Measurements from ENCODE around the gene E2F1.
"Not testable (repeated sequence)": the region's sequence is repeated elsewhere in the genome, so short reads cannot be mapped to it uniquely, and the experiment has no call there.

The E2F1 gene

GRCh38 chr20:33710681-33711445 lies 24.7 kb upstream of the E2F1 start:
- no peak for DNase-seq

- DNase-seq, result no peak
Measured at GRCh38 chr20:33709905-33710541, 23.8 kb upstream of the E2F1 start.

- no peak for DNase-seq
Measured at GRCh38 chr20:33709398-33709797, 23.2 kb upstream of the E2F1 start.

- no peak for DNase-seq
Measured at GRCh38 chr20:33707668-33708067, 21.5 kb upstream of the E2F1 start.

DNA sequence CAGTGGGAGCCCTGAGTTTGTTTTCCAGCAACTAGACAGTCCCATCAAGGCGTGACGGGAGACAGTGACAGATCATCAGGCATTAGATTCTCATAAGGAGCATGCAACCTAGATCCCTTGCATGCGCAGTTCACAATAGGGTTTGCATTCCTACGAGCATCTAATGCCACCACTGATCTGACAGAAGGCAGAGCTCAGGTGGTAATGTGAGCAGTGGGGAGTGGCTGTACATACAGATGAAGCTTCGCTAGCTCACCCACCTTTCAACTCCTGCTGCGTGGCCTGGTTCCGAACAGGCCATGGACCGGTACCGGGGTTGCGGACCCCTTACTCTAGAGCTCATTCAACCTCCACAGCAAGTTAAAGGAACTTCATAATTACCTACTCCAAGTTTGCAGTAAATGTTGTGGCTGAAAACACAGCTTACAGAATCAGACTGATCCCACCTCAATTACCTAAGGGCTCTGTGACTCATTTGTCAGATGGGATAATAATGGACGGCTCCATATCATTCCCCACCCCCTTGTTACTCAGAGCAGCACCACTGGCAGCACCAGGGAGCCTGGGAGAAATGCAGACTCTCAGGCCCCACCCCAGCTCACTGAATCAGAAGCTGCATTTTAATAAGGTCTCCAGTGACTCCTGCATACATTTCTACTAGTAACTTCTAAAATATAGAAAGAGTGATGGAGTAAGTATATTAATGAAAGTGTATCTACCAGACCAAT lies 18.2 kb upstream of the E2F1 start:
- DNase-seq, result no peak

DNA sequence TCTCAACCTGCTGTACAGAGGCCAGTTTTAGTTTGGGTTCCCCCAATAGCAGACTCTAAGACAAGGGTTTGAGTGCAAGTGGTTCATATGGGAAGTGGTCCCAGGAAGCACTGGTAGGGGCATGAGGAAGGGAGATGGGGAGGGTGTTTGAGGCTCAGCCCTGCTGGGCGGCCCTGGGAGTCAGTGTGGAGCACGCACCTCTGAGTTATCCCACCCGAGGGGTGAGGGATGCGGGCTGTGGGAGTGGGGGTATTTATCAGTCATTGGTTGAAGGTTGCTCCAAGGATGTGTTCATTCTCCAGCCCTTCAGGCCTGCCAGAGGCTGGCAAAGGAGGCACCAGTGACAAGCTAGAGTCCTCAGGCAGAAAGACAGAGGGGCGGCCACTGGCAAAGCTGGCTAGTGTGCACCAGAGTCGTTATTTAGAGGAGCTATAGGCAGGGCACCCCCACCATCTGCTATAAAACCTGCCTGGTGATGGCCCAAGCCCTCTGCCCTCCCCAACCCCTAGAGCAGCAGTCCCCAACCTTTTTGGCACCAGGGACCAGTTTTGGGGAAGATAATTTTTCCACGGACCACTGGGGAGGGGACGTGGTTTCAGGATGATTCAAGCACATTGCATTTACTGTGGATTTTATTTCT lies 17.4 kb upstream of the E2F1 start:
- no peak for DNase-seq

DNA sequence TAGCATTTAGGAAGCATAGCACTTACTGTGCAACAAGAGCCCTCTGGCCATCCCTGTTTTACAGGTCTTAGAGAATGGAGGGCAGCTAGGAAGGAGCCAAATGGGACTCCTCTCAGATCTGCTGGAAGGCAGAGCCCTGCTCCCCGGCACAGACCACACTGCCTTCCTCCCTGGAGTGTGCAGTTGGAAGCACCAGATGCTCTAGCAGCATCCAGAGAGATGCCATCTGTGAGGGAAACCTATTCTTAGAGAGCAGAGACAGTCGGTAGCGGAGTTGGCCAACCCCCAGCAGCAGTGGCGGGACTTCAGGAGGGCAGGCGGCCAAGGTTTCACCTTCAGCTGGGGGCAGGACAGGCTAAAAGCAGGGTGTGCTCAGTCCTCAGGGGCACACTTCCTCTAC lies 16.7 kb upstream of the E2F1 start:
- DNase-seq, result no peak

GRCh38 chr20:33701629-33702450 lies 15.7 kb upstream of the E2F1 start:
- no peak for DNase-seq

GRCh38 chr20:33700696-33701441 lies 14.7 kb upstream of the E2F1 start:
- not testable (repeated sequence) for DNase-seq

GRCh38 chr20:33698966-33699365 lies 12.8 kb upstream of the E2F1 start:
- DNase-seq, result not testable (repeated sequence)

DNA sequence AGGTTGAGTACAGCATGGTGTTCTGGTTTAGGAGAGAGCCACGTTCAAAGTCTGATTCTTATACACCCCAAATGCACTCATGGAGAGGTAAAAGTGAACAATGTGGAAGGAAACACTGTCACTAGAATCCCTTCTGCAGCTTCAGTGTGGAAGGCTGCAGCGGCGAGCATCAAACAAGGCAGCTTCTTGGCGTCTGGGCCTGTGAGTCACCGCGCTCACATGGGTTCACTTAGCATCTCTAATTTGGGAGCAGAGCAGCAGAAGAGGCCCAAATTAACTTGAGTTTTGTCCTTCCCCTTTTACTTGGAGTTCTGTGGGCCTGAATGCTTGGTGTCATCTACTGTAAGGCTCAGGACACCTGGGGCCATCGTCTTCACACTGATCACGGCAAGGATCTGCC lies 10.9 kb upstream of the E2F1 start:
- no peak for DNase-seq

DNA sequence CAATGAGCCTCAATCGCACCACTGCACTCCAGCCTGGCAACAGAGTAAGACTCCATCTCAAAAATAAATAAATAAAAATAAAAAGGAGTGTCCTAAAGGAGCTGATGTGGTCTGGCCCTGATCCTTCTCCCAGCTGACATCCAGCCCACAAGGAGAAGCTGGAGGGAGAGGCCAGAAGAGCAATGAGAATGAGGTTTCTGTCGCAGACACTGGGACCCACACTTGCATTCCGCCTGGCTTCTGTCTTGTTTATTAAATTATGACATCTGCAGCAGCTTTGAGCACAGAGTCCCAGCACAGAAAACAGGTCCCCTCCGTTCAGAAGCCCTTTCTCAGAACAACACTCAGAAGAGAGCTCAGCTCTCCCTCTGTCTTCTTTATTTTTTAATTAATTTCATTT lies 10.3 kb upstream of the E2F1 start:
- no peak for DNase-seq

DNA sequence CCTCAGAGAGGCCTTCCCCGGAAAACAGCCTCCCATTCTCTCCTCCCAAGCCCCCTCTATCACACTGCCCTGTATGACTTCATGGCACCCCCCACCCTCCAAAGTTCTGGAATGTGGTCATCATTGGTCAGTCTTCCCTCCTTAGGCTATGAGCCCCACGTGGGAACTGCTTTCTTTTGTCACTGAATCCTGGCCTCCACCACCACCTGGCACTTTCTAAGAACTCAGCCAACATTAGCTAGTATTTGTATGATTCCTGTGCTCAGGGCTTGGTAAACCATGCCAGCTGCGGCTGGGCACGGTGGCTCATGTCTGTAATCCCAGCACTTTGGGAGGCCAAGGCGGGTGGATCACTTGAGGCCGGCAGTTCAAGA lies 8.4 kb upstream of the E2F1 start:
- no peak for DNase-seq

- no peak for DNase-seq
Measured at GRCh38 chr20:33693741-33694638, 7.8 kb upstream of the E2F1 start.

DNA sequence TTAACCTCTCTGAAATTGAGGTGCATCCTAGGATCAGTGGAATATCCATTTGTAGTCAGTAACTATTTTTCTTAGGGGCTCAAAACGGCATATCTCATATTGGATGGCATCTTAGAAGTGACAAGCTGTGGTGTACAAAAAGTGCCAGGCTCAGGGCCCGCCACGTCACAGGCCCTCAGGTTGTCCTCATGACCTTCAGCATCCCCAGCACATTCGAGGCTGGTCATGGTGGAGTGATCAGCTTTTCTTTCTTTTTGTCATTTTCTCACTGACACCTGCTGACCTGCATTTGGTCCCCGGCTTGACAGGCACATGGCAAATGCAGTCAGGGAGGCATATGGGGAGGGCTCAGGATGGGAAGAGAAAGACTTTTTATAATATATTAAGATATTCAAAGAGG lies 7.1 kb upstream of the E2F1 start:
- DNase-seq, result no peak

DNA sequence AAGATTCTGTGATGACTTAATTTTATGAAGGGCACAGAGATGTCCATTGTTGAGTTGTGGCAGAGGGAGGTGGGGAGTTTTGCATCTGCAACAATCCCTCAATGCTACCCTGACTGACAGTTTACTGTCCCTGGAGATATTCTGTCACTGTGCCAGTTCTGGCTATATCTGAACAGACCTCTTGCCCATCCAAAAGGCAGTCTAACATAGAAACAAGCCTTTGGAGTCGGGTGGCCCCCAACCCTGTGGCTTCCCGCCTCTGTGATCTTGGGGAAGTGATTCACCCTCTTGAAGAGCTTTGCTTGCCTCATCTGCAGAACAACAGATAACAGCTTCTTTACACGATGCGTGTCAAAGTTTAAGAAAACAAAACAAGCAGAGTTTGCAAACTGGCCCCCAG lies 3.8 kb upstream of the E2F1 start:
- DNase-seq, result no peak

DNA sequence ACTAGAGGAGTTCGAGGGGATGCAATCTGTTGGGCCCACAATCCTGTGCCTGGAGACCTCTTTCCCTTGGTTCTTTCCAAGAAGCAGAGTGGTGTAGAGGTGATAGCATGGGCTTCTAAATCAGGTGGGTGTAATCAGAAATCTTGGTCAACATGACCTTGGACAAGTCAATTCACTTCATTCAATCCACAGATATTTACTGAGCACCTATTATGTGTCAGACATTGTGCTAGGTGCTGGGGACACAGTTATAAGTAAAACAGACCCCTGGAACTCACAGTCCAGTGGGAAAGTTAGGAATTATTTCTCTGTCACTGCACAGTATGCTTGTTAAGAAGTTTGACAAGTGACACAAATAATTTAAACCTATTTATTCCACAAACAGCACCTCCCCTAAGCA lies 3.3 kb upstream of the E2F1 start:
- DNase-seq, result no peak

DNA sequence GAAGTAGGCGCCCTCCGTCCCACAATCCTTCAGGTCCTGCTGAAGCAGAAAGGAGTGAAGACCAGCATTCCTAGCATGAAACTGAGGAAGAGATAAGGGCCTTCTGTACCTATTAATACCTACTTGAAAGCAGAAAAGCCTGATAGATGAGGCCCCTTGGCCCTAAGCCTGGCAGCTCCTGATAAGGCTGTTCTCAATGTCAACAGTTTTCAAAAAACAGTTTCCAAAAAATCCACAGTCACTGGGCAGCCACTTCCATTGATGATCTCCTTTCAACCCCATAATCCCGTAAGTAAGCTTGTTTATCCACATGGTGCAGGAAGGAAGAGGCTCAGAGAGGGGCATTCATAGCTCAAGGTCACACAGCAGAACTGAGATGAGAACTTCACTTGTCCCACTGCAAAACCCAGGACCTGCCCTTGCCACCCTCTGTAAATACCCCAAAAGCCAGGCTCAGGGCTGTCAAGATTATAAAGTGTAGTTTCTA lies 2.8 kb upstream of the E2F1 start:
- DNase-seq, result no peak

- no peak for DNase-seq
Measured at GRCh38 chr20:33687993-33688937, 2.1 kb upstream of the E2F1 start.

All from NCI-H510A treated with DMSO at 0.1 percent for 48 hours (cell line).